ENCODE data around the gene ATP8B4.

- TF ChIP-seq CTCF (IDR thresholded peaks at IDR 0.05), result no peak
- no peak for TF ChIP-seq POLR2A (IDR thresholded peaks at IDR 0.05)
These were observed at the start of gene ATP8B4 for GRCh38 chr15:50119063-50120040.

Data from thyroid gland (tissue), 4 donors.